IPS DF 6.9 (cell line): Measurements from ENCODE around the gene RNF126.

ENCODE experiments used
- DNase-seq: peaks from one replicate; pipeline ENCODE4 v3.0.0-alpha.2; 2013; ENCODE audit warnings: low read depth, low spot score
- H3K27ac ChIP-seq: one replicate; pipeline ENCODE4 v1.5.1; 2013; ENCODE audit warnings: low read length, control low read depth
- H3K27me3 ChIP-seq: 2 replicates; pipeline ENCODE4 v1.6.1; 2013; ENCODE audit warnings: mild to moderate bottlenecking, low read length; ENCODE audit not compliant: control insufficient read depth, insufficient read depth
- H3K36me3 ChIP-seq: 2 replicates; pipeline ENCODE4 v1.6.1; 2013; ENCODE audit warnings: low read length; ENCODE audit not compliant: control insufficient read depth, insufficient read depth
- H3K4me1 ChIP-seq: 2 replicates; pipeline ENCODE4 v1.6.1; 2013; ENCODE audit warnings: low read length; ENCODE audit not compliant: control insufficient read depth, insufficient read depth
- H3K4me3 ChIP-seq: 2 replicates; pipeline ENCODE4 v1.5.1; 2013; ENCODE audit warnings: mild to moderate bottlenecking, low read length
- H3K9me3 ChIP-seq: 2 replicates; pipeline ENCODE4 v1.6.1; 2013; ENCODE audit warnings: low read length, inconsistent platforms; ENCODE audit not compliant: control insufficient read depth, insufficient read depth
- WGBS: extraction: QIAGEN DNeasy Blood & Tissue Kit; methylation state at CpG from one replicate; pipeline ENCODE4 v1.1.7; 2013; ENCODE audit warnings: mixed read lengths, missing lambda C conversion rate; ENCODE audit not compliant: insufficient read length, insufficient coverage; 5-methylcytosine and 5-hydroxymethylcytosine counted together

Gene RNF126

DNA sequence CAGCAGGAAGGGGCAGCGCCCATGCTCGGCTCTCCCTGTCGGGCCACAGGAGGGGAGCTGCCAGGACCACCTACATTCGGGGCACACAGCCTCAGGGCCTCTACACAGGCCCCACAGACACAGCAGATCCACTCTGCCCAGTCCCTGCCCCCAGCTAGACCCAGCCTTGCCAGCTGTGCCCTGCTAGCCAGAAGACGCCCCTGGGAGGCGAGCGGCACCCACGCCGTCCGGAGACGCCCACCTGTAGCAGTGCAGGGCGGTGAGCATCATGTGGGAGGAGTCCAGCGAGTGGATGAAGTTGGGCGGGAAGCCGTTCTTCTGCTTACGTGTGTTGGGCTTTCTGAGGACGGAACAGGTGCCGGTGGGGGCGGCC is 44.8 kb downstream of the RNF126 start:
- Histone ChIP-seq H3K9me3 (no peaks in the 10 kb centered on the region), H3K27ac (no peak overlapping the region), H3K4me3 (no peak overlapping the region), H3K36me3 (peaks cover 37% of the 10 kb centered on the region), H3K4me1 (no peaks in the 10 kb centered on the region), H3K27me3 (no peaks in the 10 kb centered on the region; the same call in 1 of the 2 replicates)
- DNase-seq = no peak
- no CpG with 5 or more reads among the region's 19 CpGs for WGBS

DNA sequence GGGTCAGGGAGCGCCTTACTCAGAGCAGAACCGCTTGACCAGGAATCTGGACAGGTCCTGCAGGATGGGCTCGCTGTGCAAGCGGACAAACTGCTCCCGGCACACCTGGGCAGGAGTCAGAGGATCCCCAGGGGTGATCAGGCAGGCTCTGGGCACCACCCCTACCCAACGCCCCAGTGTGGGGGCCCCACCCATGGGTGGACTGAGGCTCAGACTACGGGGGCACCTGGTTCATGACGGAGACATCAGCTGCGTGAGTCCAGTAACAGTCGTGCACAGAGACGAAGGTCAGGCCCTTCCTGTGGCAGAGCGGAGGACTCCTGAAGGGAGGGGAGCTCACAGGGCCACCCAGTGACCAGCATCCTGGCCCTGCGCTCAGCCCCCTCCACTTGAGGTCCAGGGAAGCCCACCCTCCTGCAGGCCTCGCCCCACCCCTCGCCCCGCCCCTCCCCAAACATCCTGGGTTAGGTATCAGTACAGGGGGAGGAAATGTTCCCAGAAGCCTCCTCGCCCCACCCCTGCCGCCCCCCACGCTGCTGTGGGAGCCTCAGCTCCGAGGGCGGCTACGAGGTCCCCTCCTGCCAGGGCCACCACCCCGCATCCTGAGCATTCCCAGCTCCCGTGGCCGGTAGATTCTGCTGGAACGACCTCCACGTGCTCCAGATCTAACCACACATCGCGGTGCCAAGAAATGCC is 45.3 kb downstream of the RNF126 start:
- DNase-seq = no peak
- Histone ChIP-seq H3K36me3 (peaks cover 32% of the 10 kb centered on the region), H3K27me3 (no peaks in the 10 kb centered on the region; the same call in 1 of the 2 replicates), H3K4me1 (no peaks in the 10 kb centered on the region), H3K9me3 (no peaks in the 10 kb centered on the region), H3K27ac (no peak overlapping the region), H3K4me3 (no peak overlapping the region)
- no CpG with 5 or more reads among the region's 29 CpGs for WGBS

DNA sequence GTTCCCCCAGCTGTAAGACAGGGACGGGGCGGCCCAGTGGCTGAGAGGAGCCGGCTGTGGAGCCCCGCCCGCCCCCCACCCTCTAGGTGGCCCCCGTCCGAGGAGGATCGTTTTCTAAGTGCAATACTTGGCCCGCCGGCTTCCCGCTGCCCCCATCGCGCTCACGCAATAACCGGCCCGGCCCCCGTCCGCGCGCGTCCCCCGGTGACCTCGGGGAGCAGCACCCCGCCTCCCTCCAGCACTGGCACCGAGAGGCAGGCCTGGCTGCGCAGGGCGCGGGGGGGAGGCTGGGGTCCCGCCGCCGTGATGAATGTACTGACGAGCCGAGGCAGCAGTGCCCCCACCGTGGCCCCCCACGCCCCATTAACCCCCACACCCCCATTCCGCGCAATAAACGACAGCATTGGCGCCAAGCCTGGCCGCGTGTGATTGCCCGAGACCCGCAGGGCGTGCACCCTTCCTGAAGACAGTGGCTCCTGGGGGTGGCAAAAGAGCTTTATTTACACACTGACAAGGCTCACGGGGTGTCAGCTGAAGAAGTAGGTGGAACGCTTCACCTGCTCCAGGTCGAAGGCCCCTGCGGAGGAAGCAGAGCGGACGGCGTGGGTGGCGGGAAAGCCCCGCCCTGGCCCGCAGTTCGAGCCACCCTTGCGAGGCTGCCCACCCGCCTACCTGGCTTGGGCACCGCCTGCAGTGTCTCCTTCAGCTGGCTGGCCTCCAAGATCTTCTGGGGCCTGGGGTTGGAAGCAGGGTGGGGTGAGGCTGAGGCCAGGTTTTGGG is 46.1 kb downstream of the RNF126 start:
- H3K27me3 ChIP-seq = no peaks in the 10 kb centered on the region; the same call in 1 of the 2 replicates
- no peak overlapping the region for H3K27ac ChIP-seq
- H3K36me3 ChIP-seq = peaks cover 25% of the 10 kb centered on the region
- no CpG with 5 or more reads among the region's 58 CpGs for WGBS
- no peak overlapping the region for H3K4me3 ChIP-seq
- no peaks in the 10 kb centered on the region for H3K4me1 ChIP-seq
- H3K9me3 ChIP-seq = no peaks in the 10 kb centered on the region
- no peak for DNase-seq

DNA sequence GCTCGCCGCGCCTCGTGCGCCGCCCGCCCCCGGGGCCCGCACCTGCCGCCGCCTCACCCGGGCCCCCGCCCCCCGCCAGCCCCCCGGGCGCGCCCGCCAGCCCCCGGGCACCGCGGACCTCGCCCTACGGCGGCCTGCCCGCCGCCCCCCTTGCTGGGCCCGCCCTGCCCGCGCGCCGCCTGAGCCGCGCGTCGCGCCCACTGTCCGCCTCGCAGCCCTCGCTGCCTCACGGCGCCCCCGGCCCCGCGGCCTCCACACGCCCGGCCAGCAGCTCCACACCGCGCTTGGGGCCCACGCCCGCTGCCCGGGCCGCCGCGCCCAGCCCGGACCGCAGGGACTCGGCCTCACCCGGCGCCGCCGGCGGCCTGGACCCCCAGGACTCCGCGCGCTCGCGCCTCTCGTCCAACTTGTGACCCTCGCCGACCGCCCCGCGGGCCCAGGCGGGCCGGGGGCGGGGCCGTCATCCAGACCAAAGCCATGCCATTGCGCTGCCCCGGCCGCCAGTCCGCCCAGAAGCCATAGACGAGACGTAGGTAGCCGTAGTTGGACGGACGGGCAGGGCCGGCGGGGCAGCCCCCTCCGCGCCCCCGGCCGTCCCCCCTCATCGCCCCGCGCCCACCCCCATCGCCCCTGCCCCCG is 46.8 kb downstream of the RNF126 start:
- WGBS = no CpG with 5 or more reads among the region's 97 CpGs
- peaks cover 22% of the 10 kb centered on the region for H3K36me3 ChIP-seq

DNA sequence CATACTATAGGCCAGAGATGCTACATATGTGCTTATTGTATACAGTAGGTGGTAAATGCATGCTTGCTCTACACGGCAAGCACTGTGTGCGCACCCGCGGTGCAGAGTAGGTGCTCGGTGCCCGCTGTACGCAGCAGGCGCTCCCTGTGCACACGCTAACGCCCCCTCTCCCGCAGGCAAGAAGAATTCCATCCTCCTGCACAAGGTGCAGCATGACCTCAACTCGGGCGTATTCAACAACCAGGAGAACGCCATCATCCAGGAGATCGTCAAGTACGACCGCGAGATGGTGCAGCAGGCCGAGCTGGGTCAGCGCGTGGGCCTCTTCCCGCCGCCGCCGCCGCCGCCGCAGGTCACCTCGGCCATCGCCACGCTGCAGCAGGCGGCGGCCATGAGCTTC is 47.4 kb downstream of the RNF126 start:
- Histone ChIP-seq H3K27me3 (no peaks in the 10 kb centered on the region; the same call in 1 of the 2 replicates), H3K9me3 (no peaks in the 10 kb centered on the region), H3K4me3 (peak overlapping the region; percentile 0; the same call in 1 of the 2 replicates), H3K27ac (no peak overlapping the region), H3K4me1 (no peaks in the 10 kb centered on the region), H3K36me3 (peaks cover 22% of the 10 kb centered on the region)
- DNase-seq = no peak
- WGBS = no CpG with 5 or more reads among the region's 33 CpGs

More for the DNA sequence above, 46.8 kb downstream of the RNF126 start:
- Histone ChIP-seq H3K4me1 (no peaks in the 10 kb centered on the region), H3K9me3 (no peaks in the 10 kb centered on the region), H3K27ac (no peak overlapping the region), H3K27me3 (no peaks in the 10 kb centered on the region; the same call in 1 of the 2 replicates), H3K4me3 (peak overlapping the region; percentile 29; the same call in 1 of the 2 replicates)
- no peak for DNase-seq

DNA sequence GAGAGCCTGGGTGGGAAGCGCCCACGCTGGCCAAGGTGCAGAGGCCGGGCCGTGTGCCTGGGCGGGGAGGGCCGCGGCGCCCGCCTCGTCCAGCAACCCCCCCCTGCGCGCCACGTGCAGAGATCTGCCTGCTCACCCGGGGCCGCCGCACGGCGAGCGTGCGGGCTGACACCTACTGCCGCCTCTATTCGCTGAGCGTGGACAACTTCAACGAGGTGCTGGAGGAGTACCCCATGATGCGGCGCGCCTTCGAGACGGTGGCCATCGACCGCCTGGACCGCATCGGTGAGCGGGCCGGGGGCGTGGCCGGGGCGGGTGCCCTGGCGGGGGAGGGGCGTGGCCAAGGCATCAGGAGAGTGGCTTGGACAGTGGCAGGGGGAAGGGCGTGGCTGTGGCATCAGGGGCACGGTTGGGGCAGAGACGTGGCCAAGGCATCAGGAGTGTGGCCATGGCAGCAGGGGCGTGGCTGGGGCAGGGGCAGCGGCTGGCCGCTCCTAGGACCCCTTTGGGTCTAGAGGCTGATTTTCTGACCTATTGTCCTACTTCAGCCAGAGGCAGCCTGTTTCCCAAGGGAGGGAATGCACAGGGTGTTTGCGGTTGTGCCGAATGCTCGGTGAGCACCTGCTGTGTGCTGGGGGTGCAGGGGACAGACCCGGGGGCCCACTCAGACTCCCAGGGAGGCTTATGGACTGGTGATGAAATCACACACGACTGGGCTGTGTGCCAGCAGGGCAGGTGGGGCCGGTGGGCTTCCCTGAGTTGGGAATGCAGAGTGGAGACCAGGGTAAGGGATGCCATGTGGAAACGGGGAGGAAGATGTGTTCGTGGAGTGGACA is 49.1 kb downstream of the RNF126 start:
- no peaks in the 10 kb centered on the region for H3K9me3 ChIP-seq
- no peaks in the 10 kb centered on the region; the same call in 1 of the 2 replicates for H3K27me3 ChIP-seq
- peaks cover 12% of the 10 kb centered on the region for H3K36me3 ChIP-seq
- H3K4me1 ChIP-seq = no peaks in the 10 kb centered on the region
- H3K27ac ChIP-seq = no peak overlapping the region
- DNase-seq = no peak
- H3K4me3 ChIP-seq = no peak overlapping the region
- no CpG with 5 or more reads among the region's 54 CpGs for WGBS

DNA sequence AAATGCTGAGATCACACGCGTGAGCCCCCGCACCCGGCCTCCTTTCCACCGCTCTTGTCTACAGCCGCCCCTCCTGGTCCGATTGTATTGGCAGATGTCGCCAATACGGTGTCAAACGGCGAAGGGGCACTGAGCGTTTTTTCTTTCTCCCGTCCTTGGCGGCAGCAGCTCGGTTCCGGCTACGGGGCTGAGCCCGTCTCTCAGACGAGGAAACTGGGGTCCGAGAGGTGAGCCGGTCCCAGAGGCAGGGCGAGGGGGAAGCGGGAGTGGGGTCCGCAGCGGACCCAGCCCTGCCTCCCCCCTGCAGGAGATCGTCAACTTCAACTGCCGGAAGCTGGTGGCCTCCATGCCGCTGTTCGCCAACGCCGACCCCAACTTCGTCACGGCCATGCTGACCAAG is 50.1 kb downstream of the RNF126 start:
- Histone ChIP-seq H3K36me3 (peaks cover 4% of the 10 kb centered on the region; the same call in 1 of the 2 replicates), H3K4me1 (no peaks in the 10 kb centered on the region), H3K27ac (no peak overlapping the region), H3K4me3 (no peak overlapping the region), H3K9me3 (no peaks in the 10 kb centered on the region), H3K27me3 (no peaks in the 10 kb centered on the region; the same call in 1 of the 2 replicates)
- no peak for DNase-seq
- WGBS = no CpG with 5 or more reads among the region's 33 CpGs

DNA sequence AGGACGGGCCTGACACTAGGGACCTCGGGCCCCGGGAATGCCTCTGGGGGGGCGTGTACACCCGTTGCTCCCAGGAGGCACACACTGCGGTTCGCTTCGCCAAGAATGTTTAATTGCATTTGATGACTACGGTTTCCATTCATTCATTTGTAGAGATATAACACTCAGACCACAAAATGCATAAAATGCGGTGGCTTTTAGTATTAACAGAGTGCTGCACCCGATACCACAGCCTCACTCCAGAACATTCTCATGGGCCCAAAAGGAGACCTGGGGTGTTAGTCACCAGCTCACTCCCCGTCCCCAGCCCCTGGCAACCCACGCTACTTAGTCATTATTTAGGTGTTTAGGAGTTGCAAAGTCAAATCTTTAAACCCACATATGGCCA is 51.5 kb downstream of the RNF126 start:
- Histone ChIP-seq H3K36me3 (no peaks in the 10 kb centered on the region; the same call in 1 of the 2 replicates), H3K9me3 (no peaks in the 10 kb centered on the region), H3K27me3 (no peaks in the 10 kb centered on the region; the same call in 1 of the 2 replicates), H3K4me3 (no peak overlapping the region), H3K4me1 (no peaks in the 10 kb centered on the region), H3K27ac (no peak overlapping the region)
- WGBS = no CpG with 5 or more reads among the region's 13 CpGs
- DNase-seq = no peak

DNA sequence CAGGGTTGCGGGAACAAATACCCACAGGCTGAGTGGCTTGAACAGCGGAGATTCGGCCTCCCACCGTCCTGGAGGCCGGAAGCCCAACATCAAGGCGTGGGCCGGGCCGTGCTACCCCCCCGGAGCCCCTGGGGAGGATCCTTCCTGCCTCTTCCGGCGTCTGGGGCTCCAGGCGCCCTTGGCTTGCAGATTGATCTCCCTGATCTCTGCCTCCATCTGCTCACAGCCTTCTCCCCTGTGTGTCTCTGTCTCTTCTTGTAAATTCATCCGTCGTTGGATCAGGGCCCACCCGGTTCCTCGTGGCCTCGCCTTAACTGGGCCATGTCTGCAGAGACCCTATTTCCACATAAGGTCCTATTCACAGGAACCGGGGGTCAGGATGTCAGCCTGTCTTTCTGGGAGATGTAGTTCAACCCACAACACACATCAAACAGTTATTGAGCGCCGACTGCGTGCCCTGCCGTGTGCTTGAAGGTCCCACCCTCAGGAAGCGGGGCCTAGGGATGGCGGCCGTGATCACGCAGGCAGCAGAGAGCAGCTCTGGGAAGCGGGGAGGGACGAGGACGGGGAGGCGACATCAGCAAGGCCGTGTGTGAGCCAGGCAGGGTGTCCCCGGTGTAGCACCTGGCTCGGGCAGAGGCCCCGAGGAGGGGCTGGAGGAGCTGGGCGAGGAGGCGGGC is 52.1 kb downstream of the RNF126 start:
- H3K36me3 ChIP-seq = no peaks in the 10 kb centered on the region
- H3K4me3 ChIP-seq = no peak overlapping the region
- DNase-seq = no peak
- no peaks in the 10 kb centered on the region; the same call in 1 of the 2 replicates for H3K27me3 ChIP-seq
- H3K9me3 ChIP-seq = no peaks in the 10 kb centered on the region
- no CpG with 5 or more reads among the region's 36 CpGs for WGBS
- no peak overlapping the region for H3K27ac ChIP-seq
- no peaks in the 10 kb centered on the region for H3K4me1 ChIP-seq
